NCI-H510A treated with DMSO at 0.1 percent for 48 hours (cell line): ENCODE results near the gene CYP11A1.

Experiments used
- DNase-seq: peaks from one replicate; lab custom pipeline; 2025; lab: John Stamatoyannopoulos, UW

Gene CYP11A1

GRCh38 chr15:74367296-74367854 is at the start of gene CYP11A1:
CYP11A1 (minus strand) TSS chr15:74367646; CDS start chr15:74367585, 61 bp downstream.
- no peak for DNase-seq

GRCh38 chr15:74417225-74417624 is 49.8 kb upstream of the CYP11A1 start:
- DNase-seq = no peak

GRCh38 chr15:74415966-74416916 is 48.8 kb upstream of the CYP11A1 start:
- no peak for DNase-seq

- DNase-seq = no peak
Observed at GRCh38 chr15:74414603-74415338, 47.3 kb upstream of the CYP11A1 start.

GRCh38 chr15:74414081-74414580 is 46.7 kb upstream of the CYP11A1 start:
- no peak for DNase-seq

GRCh38 chr15:74413350-74414080 is 46.1 kb upstream of the CYP11A1 start:
- no peak for DNase-seq

GRCh38 chr15:74412159-74412558 is 44.7 kb upstream of the CYP11A1 start:
- no peak for DNase-seq

GRCh38 chr15:74411686-74412085 is 44.2 kb upstream of the CYP11A1 start:
- no peak for DNase-seq

GRCh38 chr15:74410502-74410901 is 43.1 kb upstream of the CYP11A1 start:
- no peak for DNase-seq

- DNase-seq = no peak
Observed at GRCh38 chr15:74409225-74409624, 41.8 kb upstream of the CYP11A1 start.

GRCh38 chr15:74408815-74409214 is 41.4 kb upstream of the CYP11A1 start:
- no peak for DNase-seq

GRCh38 chr15:74408385-74408784 is 40.9 kb upstream of the CYP11A1 start:
- no peak for DNase-seq

GRCh38 chr15:74406992-74407705 is 39.7 kb upstream of the CYP11A1 start:
- DNase-seq = no peak

GRCh38 chr15:74406517-74406916 is 39.1 kb upstream of the CYP11A1 start:
- no peak for DNase-seq

- DNase-seq = no peak
Observed at GRCh38 chr15:74405823-74406222, 38.4 kb upstream of the CYP11A1 start.

GRCh38 chr15:74403991-74404563 is 36.6 kb upstream of the CYP11A1 start:
- no peak for DNase-seq

GRCh38 chr15:74403588-74403919 is 36.1 kb upstream of the CYP11A1 start:
- no peak for DNase-seq

GRCh38 chr15:74402873-74403587 is 35.6 kb upstream of the CYP11A1 start:
- no peak for DNase-seq

GRCh38 chr15:74402337-74402841 is 34.9 kb upstream of the CYP11A1 start:
- no peak for DNase-seq
